CD4-positive, alpha-beta T cell treated with Interleukin-2 at 100 ng/mL for 4 hours (primary cell): ENCODE measurements around the gene GDF11.

ENCODE experiments used
- DNase-seq: peaks from one replicate; pipeline ENCODE4 v3.0.0-alpha.2; 2020; ENCODE audit warnings: low spot score

The GDF11 gene

DNA sequence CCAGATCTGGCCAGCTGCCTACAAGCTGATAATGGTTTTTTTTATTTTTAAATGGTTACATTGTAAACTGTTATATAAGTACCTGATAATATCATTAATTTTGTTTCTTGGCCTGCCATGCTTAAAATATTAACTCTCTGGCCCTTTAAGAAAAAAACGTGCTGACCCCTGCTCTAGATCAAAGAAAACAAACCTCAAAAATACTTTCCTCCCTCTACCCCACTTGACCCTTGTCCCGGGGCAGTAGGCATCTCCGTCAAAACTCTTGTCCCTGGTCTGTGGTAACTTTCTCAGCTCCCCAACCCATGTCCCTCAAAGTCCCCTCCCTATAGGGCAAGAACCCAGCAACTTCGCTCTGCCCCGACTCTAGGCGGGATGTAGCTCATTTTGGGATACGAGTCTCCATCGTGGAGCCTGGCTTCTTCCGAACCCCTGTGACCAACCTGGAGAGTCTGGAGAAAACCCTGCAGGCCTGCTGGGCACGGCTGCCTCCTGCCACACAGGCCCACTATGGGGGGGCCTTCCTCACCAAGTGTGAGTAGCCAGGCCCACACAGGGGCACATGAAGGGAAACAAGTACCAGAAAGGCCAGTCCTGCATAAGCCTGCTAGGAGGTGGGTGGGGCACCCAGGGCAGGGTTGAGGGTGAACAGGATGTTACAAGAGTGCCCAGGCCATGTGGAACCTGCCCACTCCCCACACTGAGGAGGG lies 19.3 kb upstream of the GDF11 start:
- DNase-seq: no peak

DNA sequence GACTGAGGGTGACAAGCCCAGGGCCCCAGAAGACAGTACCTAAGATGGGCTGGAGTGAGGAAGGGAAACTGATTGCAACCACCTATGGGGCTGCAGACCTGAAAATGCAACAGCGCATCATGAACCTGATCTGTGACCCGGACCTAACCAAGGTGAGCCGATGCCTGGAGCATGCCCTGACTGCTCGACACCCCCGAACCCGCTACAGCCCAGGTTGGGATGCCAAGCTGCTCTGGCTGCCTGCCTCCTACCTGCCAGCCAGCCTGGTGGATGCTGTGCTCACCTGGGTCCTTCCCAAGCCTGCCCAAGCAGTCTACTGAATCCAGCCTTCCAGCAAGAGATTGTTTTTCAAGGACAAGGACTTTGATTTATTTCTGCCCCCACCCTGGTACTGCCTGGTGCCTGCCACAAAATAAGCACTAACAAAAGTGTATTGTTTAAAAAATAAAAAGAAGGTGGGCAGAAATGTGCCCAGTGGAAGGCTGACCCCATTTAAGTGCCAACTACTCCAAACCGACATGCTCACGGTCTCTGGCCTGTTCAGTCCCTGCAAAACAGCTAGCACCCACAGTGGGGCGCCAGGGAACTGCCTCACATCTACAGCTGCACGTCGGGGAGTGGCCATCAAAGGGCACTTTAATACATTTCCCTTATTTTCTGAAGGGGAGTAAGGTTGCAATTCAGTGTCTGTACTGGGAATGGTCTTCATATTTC lies 18.5 kb upstream of the GDF11 start:
- DNase-seq: peak; percentile 72

DNA sequence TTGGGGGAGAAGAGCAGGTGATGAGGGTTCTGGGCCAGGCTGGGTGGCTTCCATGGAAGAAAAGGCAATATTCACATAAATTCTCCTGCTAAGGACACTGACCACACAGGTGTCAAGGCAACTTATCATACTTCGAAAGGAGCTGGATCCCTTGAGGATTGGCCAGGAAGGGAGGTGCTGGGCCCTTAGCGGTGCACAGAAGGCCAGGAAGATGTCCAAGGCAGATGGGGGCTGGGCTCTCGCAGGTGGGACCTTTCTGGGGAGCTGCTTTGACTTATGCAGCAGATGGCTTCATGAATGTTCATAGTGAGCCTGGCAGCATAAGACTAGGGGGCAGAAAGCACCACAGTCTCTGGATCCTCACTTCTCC lies 18.0 kb upstream of the GDF11 start:
- no peak for DNase-seq

DNA sequence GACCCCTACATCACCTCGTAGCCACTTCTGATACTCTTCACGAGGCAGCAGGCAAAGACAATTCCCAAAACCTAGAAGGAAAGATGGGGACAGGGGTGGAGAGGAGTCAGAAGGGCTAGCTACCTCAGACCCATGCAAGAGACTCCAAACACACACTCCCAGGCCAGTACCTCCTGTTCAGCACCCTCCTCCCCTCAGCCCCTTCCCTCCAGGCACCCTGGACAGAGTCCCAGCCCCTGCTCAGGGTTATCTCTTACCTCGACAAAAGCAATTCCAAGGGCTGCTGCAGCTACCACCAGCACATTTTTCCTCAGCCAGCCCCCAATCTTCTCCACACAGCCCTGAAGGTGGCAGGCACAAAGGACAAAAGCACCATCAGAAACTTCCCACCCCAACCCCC lies 17.4 kb upstream of the GDF11 start:
- no peak for DNase-seq

DNA sequence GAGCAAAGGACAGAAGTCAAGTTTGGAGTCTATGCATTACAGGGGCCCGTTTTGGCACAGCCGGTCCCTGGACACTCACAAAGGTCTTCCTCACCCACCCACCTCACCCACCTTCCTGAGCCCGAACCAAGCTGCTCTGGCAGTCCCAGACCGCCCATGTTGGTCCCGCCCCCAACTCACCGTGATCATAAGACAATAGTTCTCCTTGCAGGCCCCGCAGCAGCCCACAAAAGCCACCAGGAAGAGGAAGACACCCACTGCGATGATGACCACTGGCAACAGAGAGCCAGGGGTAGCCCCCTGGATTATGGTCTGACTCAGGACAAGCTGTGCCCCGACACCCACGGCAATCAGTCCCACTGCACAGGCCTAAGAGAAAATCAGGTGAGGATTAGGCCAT lies 16.0 kb upstream of the GDF11 start:
- no peak for DNase-seq

DNA sequence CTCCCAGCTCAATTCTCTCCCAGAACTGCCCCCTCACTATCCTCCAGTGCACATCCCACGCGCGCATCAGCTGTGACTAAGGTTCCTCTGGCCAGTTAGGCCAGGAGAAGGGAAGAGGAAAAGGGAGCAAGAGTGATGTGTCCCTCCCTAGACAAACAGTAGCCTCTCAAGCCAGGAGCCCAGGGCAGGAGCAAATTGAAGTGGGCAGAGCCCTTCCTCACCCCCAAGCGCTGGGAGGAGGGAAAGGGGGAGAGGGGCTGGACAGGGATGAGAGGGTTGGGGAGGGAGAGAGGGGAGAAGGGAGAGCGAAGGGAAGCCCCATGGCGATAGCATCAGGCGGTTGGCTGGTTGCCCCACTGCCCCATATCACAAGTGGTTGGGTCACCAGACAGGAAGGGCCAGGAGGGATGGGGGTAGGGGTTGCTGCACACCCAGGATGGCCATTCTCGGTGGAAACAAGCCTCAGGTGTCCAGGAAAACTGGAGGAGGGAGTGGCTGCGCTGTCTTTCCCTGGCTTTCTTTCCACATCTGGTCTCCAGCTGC lies 15.2 kb upstream of the GDF11 start:
- no peak for DNase-seq

DNA sequence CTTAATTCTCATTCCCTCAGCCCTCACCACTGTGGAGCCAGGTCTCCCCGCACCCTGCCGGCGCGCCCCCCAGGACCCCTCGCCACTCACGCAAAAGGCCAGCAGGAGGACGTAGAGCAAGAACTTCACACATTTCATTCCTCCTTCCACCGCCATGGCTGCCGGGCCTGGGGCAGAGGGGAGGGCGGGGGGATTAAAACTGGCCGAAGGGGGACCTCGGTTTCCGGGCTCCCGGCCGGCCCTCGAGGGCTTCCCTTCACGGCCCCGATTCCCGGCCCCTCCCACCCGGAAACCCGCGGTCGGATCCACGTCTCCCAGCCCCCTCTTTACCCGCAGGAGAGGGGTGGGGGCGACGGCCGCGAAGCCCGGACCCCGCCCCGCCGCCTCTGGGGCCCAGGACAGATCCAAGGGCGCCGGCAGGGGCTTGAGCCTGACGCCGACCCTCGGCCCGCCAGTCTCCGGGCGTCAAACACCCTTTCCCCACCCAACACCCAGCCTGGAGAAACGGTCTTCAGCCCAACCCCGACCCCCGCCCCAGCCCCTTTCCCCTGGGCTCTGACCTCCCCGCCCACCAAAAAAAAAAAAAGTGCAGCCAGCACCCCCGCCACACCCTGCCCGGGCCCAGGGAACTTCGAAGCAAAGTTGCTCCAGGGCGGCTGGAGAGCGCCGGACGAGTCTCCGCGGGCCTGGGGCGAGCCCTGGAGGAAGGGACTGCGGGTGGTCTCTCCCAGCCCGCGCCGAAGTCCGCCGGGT lies 14.6 kb upstream of the GDF11 start:
- no peak for DNase-seq

DNA sequence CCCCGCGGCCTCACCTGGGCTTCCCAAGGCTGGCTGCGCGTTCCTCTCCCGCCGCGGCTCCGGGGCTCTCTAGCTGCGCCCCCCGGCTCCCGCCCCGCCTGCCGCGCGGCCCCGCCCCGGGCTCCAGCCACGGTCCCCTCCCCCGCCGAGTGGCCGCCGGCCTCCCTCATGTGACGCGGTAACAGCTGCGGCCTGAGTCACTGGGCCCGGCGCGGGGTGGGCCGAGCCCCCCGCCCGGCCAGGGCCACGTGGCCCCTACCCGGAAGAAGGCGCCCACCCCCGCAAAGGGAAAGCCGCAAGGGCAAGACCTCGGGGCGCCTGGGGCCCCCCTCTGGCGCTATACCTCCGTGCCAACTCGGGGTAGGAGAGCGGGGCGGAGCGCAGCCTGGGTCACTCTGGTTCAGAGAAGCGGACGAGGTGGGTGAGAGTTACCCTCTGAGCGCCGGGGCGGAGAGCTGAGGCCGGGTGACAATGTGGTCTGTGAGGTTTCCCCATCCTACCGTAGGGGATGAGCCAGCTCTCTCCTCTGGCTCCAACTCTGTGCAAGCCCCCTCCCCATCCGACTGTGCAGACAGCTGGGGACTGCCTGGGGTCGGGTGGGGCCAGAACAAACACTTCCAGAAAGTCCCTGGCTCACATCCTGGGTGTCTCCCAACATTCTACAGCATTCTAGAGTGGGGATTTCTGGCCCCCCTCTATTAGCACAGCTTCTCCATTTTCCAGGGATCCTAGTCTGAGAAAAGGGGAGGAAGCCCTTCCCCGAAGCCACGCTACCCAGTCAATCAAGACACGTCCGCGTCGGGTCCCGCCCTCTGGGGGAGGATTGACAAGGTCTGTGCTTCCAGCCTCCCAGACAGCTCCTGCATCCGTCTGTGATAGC lies 13.7 kb upstream of the GDF11 start, which contains the start of gene CD63:
CD63 (minus strand) TSS at position 71 of the 880 bp plus-strand sequence. CDS start 668 bp downstream, outside the sequence.
- peak; percentile 55 for DNase-seq

DNA sequence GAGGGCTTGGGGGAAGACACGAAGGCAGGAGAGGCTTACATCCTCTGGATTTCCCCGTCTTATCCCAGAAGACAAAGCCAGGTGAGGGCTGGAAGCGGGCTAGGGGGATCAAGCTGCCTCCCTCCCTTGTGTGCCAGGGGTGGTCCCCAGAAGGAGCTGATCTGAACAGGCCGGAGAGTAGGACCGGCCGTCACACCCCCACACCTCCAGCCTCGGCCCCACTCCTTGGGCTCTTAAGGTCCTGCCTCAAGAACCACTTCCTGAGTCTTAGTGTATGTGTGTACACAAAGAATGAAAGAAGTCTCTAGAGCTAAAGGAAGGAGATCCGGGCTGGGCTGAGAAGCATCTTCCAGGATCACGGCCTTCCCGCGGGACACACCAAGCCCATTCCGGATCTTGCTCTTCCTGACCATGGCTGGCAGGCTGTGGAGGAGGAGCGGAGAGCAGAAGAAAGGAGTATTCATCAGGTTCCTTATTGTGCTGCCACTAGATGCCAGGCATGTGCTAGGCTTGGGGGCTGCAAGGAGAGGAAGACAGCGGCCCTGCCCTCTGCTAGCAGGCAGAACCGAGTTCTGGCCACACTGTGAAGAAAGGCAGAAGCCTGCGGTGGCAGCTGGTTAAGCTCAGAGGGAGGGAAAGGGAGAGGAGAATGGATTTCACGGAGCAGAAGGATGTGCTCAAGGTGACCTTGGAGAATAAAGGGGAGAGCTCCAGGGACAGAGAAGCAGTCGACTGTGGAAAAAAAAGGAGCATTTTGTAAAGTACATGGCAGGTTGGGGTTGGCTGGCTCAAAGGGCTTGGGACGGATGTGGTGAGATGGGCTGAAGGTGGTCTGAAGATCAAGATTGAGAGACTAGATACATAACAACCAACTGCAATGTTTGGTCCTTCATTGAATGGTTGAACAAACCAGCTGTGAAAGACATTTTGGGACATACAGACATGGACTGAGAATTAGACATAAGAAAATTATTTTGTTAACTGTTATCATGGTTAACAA lies 12.8 kb upstream of the GDF11 start:
- DNase-seq: peak; percentile 29

DNA sequence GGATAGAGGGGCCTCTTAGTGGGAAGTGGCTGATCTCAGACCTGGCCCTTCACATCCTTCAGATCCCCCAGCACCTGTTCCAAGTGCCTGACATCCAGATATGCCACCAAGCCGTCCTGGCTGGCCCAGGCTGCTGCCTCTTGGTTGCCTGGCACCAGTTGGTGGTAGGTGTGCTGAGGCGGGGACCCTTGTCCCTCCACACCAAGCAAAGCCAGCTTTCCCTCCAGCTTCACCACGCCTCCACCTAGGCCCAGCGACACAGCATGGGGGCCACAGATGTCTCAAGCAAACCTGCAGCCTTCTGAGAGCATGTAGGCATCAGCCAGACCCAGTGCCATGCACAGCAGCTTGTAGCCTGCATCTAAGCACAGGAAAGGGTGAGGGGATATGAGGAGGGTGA lies 10.6 kb upstream of the GDF11 start:
- no peak for DNase-seq

DNA sequence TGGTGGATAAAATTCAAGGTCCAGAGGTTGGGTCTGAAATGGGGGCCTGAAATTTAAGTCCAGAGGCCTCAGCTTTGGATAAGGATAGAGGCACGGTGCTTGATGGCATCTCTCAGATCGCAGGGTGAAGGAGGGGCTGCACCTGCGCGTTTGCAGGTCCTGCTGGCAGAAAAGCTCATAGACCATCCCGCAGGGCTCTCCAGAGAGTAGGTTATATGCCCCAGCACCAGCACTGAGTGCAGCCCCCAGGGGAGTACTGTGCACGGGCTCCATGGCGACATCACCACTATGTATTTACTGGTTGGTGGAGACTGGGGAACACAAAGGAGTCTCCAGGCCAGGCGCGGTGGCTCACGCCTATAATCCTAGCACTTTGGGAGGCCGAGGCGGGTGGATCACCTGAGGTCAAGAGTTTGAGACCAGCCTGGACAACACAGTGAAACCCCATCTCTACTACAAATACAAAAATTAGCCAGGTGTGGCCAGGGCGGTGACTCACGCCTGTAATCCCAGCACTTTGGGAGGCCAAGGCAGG lies 9.8 kb upstream of the GDF11 start:
- DNase-seq: no peak

DNA sequence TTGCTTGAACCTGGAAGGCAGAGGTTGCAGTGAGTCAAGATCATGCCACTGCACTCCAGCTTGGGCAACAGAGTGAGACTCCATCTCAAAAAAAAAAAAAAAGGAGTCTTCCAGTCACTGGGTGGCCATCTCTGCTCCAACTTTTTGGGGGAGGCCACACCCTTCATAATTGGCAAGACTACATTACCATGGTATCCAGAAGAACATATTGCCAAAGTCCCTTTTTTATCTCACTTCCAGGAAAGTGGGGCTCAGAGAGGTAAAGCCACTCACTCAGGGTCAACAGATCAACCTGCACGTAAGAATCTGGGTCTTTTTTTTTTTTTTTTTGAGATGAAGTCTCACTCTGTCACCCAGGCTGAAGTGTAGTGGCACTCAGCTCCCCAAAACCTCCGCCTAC lies 9.1 kb upstream of the GDF11 start:
- no peak for DNase-seq

DNA sequence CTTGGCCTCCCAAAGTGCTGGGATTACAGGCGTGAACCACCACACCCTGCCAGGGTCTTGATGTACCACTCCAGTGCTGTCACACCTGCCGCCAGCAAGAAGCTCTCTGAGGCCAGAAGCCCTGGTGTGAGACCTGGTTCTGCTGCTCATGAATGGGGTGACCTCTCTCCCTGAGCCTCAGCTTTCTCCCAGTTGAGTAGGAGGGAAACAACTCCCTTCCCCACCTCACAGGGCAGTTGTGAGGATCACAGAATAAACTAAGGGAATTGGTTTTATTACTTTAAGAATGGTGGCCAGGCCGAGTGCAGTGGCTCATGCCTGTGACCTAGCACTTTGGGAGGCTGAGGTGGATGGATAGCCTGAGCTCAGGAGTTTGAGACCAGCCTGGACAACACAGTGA lies 8.3 kb upstream of the GDF11 start:
- no peak for DNase-seq

DNA sequence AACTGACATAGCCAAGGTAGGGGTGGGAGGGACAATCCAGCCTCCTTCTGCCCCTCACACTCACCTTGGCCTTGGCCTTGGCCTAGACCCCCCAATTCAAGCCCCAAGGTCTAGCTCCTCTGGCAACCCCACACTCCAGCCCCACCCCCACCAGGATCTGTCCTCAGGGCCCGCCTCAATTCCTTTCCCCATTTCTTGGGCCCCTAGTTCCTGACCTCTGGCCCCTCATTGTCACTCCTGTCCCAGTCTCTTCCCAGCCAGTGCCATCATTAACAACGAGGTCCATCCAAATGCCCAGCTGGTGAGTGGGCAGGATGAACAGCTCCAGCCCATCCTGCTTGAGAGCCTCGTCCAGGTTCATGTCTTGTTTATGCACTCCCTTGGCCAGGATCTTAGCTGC lies 6.8 kb upstream of the GDF11 start:
- DNase-seq: no peak

DNA sequence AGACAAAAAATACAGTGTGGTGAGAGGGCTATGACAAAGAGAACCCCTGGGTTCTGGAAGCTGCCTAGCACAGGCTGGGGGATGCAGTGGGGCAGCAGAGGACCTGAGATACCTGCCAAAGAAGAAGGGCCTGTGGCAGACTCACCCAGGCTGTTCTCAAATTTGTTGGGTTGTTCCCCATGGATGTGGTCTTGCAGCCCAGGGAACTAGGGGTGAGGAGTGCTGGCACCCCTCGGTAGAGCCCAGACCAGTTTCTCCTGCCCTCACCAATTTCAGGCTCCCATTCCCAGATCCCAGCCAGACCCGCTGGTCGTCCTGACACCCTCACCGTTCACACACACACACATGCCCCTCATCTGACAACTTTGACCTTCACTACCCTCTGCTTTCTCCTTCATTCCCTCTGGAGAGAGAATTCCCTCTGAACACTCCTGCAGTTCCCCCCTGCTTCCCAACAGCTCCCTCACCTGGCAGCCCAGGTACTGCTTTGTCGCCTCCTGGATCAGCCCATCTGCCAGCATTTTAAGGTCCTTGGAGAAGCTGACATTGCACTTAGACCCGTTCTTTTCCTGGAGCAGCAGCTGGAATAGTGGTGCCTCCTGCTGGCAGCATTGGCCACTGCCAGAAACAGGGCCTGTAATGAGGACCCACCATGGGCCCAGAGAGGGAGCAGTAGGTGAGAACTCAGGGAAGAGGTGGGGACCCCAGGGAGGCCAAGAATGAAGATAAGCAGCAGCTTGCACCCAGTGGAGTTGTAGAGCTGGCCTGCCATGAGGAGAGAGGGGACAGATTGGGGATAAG lies 5.9 kb upstream of the GDF11 start:
- DNase-seq: peak; percentile 63

DNA sequence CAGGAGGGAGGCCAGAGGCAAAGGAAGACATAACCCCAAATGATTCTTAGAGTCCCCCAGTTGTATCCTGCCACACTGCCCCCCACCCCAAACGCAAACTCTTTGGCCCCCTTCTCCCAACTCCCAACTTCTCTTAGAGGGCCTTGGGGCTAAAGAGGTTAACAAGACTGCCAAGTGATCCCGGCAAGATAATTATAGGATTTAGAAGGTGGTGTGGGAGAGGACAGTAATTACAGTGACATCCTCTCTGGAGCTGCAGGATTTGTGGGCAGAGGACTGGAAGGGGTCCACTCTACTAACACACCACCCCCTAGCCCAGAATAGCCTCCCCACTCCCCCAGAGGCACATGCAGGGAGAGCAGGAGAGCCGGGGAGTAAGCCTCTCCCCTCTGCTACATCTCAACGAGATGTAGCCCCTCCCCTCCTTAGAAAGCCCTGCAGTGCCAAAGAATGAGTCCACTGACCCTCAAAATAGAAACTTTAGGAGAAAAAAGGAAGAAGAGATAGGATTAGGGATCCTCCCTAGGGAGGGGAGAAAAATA lies 5.3 kb upstream of the GDF11 start:
- DNase-seq: no peak

DNA sequence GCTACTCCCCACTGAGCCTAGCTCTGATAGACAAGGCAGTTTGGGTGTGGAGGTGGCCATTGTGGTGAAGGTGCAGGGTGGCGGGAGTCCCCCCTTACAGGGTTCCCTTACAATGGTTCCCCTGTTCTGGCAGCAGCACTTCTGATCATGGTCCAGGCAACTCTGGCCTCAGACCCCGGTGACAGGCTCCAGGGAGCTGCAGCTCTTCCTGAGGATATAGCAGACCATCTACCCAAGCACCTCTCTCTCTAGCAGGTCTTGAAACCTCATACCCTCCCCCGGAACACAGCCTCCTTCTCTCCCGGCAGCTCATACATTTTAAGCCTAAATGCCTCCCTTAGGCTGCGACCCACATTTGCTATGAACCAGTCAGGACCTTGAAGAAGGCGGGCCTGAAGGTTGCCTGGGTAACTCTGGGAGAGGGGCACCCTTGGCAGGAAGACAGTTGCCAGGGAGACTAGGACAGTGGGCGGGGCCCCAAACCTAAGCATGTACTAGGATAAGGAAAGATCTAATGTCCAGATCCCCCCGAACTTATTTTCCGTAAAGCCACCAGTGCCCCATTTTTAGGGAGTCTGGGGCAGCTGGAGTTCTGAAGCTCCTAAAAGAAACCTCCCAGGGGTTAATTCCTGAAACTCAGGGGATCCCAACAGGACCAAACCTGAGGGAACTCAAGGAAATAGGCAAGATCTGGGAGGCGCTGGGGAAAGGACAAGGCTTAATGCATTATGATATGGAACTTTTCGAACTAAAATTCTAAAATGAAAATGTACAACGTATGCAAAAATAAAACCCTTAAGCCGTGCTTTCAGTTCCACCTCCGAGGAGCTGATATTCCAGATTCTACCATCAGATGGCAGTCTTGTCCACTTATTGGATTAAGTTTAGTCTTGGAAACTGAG lies 4.5 kb upstream of the GDF11 start:
- peak; percentile 93 for DNase-seq

DNA sequence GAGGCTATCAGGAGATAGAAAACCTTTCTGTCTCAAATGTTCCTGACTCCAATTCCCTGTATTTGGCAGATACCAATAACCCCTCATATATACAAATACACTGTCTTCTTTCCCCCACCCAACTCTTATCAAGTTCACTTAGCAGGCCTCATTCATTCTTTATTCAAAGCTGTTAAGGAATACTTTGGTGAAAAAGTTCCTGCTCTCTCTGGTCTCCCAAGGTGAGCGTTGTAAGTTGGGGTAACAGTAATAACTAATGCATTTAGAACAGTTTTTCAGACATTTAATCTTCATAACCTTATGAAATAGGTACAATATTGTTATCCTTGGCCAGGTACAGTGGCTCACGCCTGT lies 3.9 kb upstream of the GDF11 start:
- DNase-seq: no peak
